Liver (tissue), 9 donors: Measurements from ENCODE around the gene MRPS16. TPM values are rescaled to one million over a fixed set of nuclear protein-coding genes. Genes with fewer than 3 reads are reported as not detected.

Experiments used
- DNase-seq: peaks from one replicate; pipeline ENCODE4 v3.0.0-alpha.2; 2017; ENCODE audit warnings: low spot score
- H3K27ac ChIP-seq, 2 donors: one replicate each; pipeline ENCODE4 v1.7.0; 2013; ENCODE audit warnings: inconsistent platforms in 2 of 2, low read length in 2 of 2, control low read depth in 1 of 2, low read depth in 1 of 2, mild to moderate bottlenecking in 1 of 2
- H3K27me3 ChIP-seq, 4 donors: one replicate each; pipeline versions ENCODE4 v1.6.1 to v1.7.0; 2013; ENCODE audit warnings: low read length in 3 of 4, inconsistent platforms in 1 of 4, mild to moderate bottlenecking in 1 of 4, moderate library complexity in 1 of 4; ENCODE audit not compliant: control insufficient read depth in 4 of 4, insufficient read depth in 4 of 4
- H3K36me3 ChIP-seq, 4 donors: one replicate each; pipeline versions ENCODE4 v1.6.1 to v1.7.0; 2013; ENCODE audit warnings: low read length in 3 of 4, mild to moderate bottlenecking in 3 of 4, low read depth in 1 of 4, moderate library complexity in 1 of 4; ENCODE audit not compliant: control insufficient read depth in 4 of 4, insufficient read depth in 3 of 4
- H3K4me1 ChIP-seq, 4 donors: one replicate each; pipeline versions ENCODE4 v1.6.1 to v1.7.0; 2013; ENCODE audit warnings: low read length in 3 of 4, mild to moderate bottlenecking in 3 of 4, moderate library complexity in 1 of 4; ENCODE audit not compliant: control insufficient read depth in 4 of 4, insufficient read depth in 4 of 4
- H3K4me3 ChIP-seq, 3 donors: one replicate each; pipeline versions ENCODE4 v1.6.1 to v1.7.0; 2013; ENCODE audit warnings: low read length in 3 of 3, control low read depth in 1 of 3, low read depth in 1 of 3, mild to moderate bottlenecking in 1 of 3
- H3K9ac ChIP-seq, 2 donors: one replicate each; pipeline ENCODE4 v1.7.0; 2013; ENCODE audit warnings: low read length in 2 of 2, mild to moderate bottlenecking in 2 of 2, moderate library complexity in 2 of 2, control low read depth in 1 of 2, low read depth in 1 of 2
- H3K9me3 ChIP-seq, 4 donors: one replicate each; pipeline versions ENCODE4 v1.6.1 to v1.7.0; 2013; ENCODE audit warnings: low read length in 3 of 4; ENCODE audit not compliant: control insufficient read depth in 4 of 4
- ATF3 ChIP-seq: IDR thresholded peaks from 2 replicates; pipeline ENCODE4 v1.6.1; 2016; ENCODE audit warnings: antibody characterized with exemption
- EGR1 ChIP-seq, 2 donors: IDR thresholded peaks; 2 replicates each; pipeline ENCODE4 v1.6.1; 2016 to 2018; ENCODE audit warnings: antibody characterized with exemption in 2 of 2, low read depth in 2 of 2
- FOXA1 ChIP-seq: IDR thresholded peaks from 2 replicates; pipeline ENCODE4 v1.6.1; 2016; ENCODE audit warnings: antibody characterized with exemption
- FOXA2 ChIP-seq: IDR thresholded peaks from 2 replicates; pipeline ENCODE4 v1.6.1; 2016; ENCODE audit warnings: antibody characterized with exemption
- GABPA ChIP-seq, 2 donors: IDR thresholded peaks in 1 of 2; conservative IDR thresholded peaks in 1 of 2; 2 replicates each; pipeline ENCODE4 v1.6.1; 2016; ENCODE audit warnings: antibody characterized with exemption in 2 of 2, mild to moderate bottlenecking in 1 of 2, moderate library complexity in 1 of 2
- HNF4A ChIP-seq, 2 donors: conservative IDR thresholded peaks; 2 replicates each; pipeline ENCODE4 v1.6.1; 2016; ENCODE audit warnings: antibody characterized with exemption in 2 of 2, mild to moderate bottlenecking in 2 of 2
- HNF4G ChIP-seq: IDR thresholded peaks from 2 replicates; pipeline ENCODE4 v1.6.1; 2016; ENCODE audit warnings: antibody characterized with exemption
- JUND ChIP-seq, 2 donors: IDR thresholded peaks; 2 replicates each; pipeline ENCODE4 v1.6.1; 2016; ENCODE audit warnings: antibody characterized with exemption in 2 of 2
- NR2F2 ChIP-seq: IDR thresholded peaks from 2 replicates; pipeline ENCODE4 v1.6.1; 2016; ENCODE audit warnings: antibody characterized with exemption
- RAD21 ChIP-seq, 2 donors: IDR thresholded peaks; 2 replicates each; pipeline ENCODE4 v1.6.1; 2016; ENCODE audit warnings: antibody characterized with exemption in 2 of 2, mild to moderate bottlenecking in 2 of 2
- RXRA ChIP-seq, 2 donors: IDR thresholded peaks; 2 replicates each; pipeline ENCODE4 v1.6.1; 2017 to 2018; ENCODE audit warnings: antibody characterized with exemption in 2 of 2, mild to moderate bottlenecking in 1 of 2
- SP1 ChIP-seq: IDR thresholded peaks from 2 replicates; pipeline ENCODE4 v1.6.1; 2018; ENCODE audit warnings: antibody characterized with exemption, mild to moderate bottlenecking
- TAF1 ChIP-seq: conservative IDR thresholded peaks from 2 replicates; pipeline ENCODE4 v1.6.1; 2016; ENCODE audit warnings: antibody characterized with exemption, mild to moderate bottlenecking
- YY1 ChIP-seq: IDR thresholded peaks from 2 replicates; pipeline ENCODE4 v1.6.1; 2016; ENCODE audit warnings: antibody characterized with exemption, mild to moderate bottlenecking
- WGBS: extraction: QIAGEN DNeasy Blood & Tissue Kit; methylation state at CpG from one replicate; pipeline ENCODE4 v1.1.7; 2013; 5-methylcytosine and 5-hydroxymethylcytosine counted together
- polyA plus RNA-seq, 2 donors: library from polyadenylated mRNA; stranded (reverse) in 1 of 2; unstranded in 1 of 2; fragments of 200-250 nt in 1 of 2; fragments of >200 nt in 1 of 2; fragmentation: Nextera tagmentation in 1 of 2; extraction: Ambion mirVana in 1 of 2; gene quantifications; one replicate each; pipeline versions ENCODE4 v1.2.1 to v1.2.3, GENCODE V29; 2013 to 2015
- total RNA-seq, 2 donors: library from RNA; depleted of rRNA; stranded (reverse); fragments of >200 nt; gene quantifications; one replicate each; pipeline ENCODE4 v1.2.3, GENCODE V29; 2014
- TF ChIP-seq, protein P1 (sequence below): IDR thresholded peaks from 2 replicates; pipeline ENCODE4 v1.6.1; 2016; ENCODE audit warnings: antibody characterized with exemption
- TF ChIP-seq, protein P2 (sequence below): IDR thresholded peaks from 2 replicates; pipeline ENCODE4 v1.6.1; 2016; ENCODE audit warnings: antibody characterized with exemption, mild to moderate bottlenecking
- TF ChIP-seq, protein P3 (sequence below): fragments of 150-350 bp; IDR thresholded peaks from 2 replicates; pipeline ENCODE4 v1.5.1; 2017; ENCODE audit warnings: improper control_type of control experiment, low read depth, low read length; ENCODE audit not compliant: missing input control
- TF ChIP-seq, protein P4 (sequence below): IDR thresholded peaks from 2 replicates; pipeline ENCODE4 v1.6.1; 2016; ENCODE audit warnings: antibody characterized with exemption
- donor health status: healthy.
- donor health status: healthy.
- donor health status: healthy.
- donor health status: healthy.
- donor health status: healthy.

MRPS16 gene
- total and polyA plus RNA-seq, 4 donors, result 34.2 to 87.5 (median 48.3) TPM

DNA sequence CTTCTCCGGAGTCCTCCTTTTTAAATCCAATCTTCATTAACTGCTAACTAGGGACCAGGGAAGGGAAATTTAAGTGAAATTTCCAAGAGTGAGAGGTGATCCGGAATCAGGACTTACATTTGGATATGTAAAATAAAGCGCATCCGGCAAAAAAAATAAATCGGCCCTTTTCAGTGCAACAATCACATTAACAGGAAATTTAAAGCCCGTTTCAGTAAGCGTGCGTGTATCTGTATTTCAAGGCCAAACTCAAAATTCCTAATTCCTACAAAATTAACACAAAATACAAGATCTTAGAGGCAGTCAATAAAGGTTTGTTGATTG, 6.2 kb downstream of the MRPS16 start:
- 2% methylated on average over 8 of the region's 8 CpGs for WGBS
- H3K27me3 ChIP-seq, result no peaks in the 10 kb centered on the region
- H3K9ac ChIP-seq, result peak overlapping the region; percentile 49 to 87
- TF ChIP-seq HNF4G (no peak), EGR1 (IDR thresholded peaks at IDR 0.05; ENCODE audit: low read depth in 2 of 2) (no peak), NR2F2 (no peak), ATF3 (no peak), TAF1 (no peak), SP1 (no peak), YY1 (no peak), FOXA1 (no peak), RXRA (IDR thresholded peaks at IDR 0.05) (no peak), FOXA2 (no peak), JUND (IDR thresholded peaks at IDR 0.05) (no peak), GABPA (IDR thresholded peaks at IDR 0.05 in 1 of 2, conservative IDR thresholded peaks at IDR 0.05 in 1 of 2) (no peak), RAD21 (IDR thresholded peaks at IDR 0.05) (no peak), HNF4A (conservative IDR thresholded peaks at IDR 0.05) (no peak)
- TF ChIP-seq, protein P1, sequence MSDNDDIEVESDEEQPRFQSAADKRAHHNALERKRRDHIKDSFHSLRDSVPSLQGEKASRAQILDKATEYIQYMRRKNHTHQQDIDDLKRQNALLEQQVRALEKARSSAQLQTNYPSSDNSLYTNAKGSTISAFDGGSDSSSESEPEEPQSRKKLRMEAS, result no peak
- TF ChIP-seq, protein P2, sequence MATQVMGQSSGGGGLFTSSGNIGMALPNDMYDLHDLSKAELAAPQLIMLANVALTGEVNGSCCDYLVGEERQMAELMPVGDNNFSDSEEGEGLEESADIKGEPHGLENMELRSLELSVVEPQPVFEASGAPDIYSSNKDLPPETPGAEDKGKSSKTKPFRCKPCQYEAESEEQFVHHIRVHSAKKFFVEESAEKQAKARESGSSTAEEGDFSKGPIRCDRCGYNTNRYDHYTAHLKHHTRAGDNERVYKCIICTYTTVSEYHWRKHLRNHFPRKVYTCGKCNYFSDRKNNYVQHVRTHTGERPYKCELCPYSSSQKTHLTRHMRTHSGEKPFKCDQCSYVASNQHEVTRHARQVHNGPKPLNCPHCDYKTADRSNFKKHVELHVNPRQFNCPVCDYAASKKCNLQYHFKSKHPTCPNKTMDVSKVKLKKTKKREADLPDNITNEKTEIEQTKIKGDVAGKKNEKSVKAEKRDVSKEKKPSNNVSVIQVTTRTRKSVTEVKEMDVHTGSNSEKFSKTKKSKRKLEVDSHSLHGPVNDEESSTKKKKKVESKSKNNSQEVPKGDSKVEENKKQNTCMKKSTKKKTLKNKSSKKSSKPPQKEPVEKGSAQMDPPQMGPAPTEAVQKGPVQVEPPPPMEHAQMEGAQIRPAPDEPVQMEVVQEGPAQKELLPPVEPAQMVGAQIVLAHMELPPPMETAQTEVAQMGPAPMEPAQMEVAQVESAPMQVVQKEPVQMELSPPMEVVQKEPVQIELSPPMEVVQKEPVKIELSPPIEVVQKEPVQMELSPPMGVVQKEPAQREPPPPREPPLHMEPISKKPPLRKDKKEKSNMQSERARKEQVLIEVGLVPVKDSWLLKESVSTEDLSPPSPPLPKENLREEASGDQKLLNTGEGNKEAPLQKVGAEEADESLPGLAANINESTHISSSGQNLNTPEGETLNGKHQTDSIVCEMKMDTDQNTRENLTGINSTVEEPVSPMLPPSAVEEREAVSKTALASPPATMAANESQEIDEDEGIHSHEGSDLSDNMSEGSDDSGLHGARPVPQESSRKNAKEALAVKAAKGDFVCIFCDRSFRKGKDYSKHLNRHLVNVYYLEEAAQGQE, result no peak
- TF ChIP-seq, protein P3, sequence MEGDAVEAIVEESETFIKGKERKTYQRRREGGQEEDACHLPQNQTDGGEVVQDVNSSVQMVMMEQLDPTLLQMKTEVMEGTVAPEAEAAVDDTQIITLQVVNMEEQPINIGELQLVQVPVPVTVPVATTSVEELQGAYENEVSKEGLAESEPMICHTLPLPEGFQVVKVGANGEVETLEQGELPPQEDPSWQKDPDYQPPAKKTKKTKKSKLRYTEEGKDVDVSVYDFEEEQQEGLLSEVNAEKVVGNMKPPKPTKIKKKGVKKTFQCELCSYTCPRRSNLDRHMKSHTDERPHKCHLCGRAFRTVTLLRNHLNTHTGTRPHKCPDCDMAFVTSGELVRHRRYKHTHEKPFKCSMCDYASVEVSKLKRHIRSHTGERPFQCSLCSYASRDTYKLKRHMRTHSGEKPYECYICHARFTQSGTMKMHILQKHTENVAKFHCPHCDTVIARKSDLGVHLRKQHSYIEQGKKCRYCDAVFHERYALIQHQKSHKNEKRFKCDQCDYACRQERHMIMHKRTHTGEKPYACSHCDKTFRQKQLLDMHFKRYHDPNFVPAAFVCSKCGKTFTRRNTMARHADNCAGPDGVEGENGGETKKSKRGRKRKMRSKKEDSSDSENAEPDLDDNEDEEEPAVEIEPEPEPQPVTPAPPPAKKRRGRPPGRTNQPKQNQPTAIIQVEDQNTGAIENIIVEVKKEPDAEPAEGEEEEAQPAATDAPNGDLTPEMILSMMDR, result no peak
- TF ChIP-seq, protein P4, sequence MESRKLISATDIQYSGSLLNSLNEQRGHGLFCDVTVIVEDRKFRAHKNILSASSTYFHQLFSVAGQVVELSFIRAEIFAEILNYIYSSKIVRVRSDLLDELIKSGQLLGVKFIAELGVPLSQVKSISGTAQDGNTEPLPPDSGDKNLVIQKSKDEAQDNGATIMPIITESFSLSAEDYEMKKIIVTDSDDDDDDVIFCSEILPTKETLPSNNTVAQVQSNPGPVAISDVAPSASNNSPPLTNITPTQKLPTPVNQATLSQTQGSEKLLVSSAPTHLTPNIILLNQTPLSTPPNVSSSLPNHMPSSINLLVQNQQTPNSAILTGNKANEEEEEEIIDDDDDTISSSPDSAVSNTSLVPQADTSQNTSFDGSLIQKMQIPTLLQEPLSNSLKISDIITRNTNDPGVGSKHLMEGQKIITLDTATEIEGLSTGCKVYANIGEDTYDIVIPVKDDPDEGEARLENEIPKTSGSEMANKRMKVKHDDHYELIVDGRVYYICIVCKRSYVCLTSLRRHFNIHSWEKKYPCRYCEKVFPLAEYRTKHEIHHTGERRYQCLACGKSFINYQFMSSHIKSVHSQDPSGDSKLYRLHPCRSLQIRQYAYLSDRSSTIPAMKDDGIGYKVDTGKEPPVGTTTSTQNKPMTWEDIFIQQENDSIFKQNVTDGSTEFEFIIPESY, result no peak
- peaks cover 3 to 34% (median 29%) of the 10 kb centered on the region in 4 donors for H3K4me1 ChIP-seq
- no peaks in the 10 kb centered on the region for H3K9me3 ChIP-seq
- H3K36me3 ChIP-seq, result peaks cover 3 to 20% (median 19%) of the 10 kb centered on the region in 4 donors
- peak overlapping the region; percentile 78 to 92 (median 83) for H3K4me3 ChIP-seq
- peak overlapping the region; percentile 45 to 71 for H3K27ac ChIP-seq
- DNase-seq, result no peak
